ENCODE measurements around the gene SCG3. TPM values are rescaled to one million over a fixed set of nuclear protein-coding genes. Genes with fewer than 3 reads are reported as not detected.
"Not testable (repeated sequence)": the region's sequence is repeated elsewhere in the genome, so short reads cannot be mapped to it uniquely, and the experiment has no call there.

SCG3 gene
- total RNA-seq, 1 donor from 2014 or later, result not detected

GRCh38 chr15:51649659-51650521 is 31.4 kb upstream of the SCG3 start:
- Mint-ChIP-seq H3K27ac (ENCODE audit: unreplicated experiment) (no peak overlapping the region), H3K4me3 (ENCODE audit: unreplicated experiment) (no peak overlapping the region), H3K4me1 (ENCODE audit: unreplicated experiment) (no peaks in the 10 kb centered on the region), H3K36me3 (ENCODE audit: unreplicated experiment) (no peaks in the 10 kb centered on the region), H3K27me3 (ENCODE audit: unreplicated experiment) (peaks cover 40% of the 10 kb centered on the region), H3K9me3 (ENCODE audit: unreplicated experiment) (no peaks in the 10 kb centered on the region)
- peak; percentile 82 for TF ChIP-seq CTCF (IDR thresholded peaks at IDR 0.05)
- DNase-seq (ENCODE audit: extremely low spot score, unreplicated experiment), result no peak

- H3K4me1 Mint-ChIP-seq (ENCODE audit: unreplicated experiment), result no peaks in the 10 kb centered on the region
- H3K36me3 Mint-ChIP-seq (ENCODE audit: unreplicated experiment), result no peaks in the 10 kb centered on the region
- no peak overlapping the region for H3K27ac Mint-ChIP-seq (ENCODE audit: unreplicated experiment)
- no peak overlapping the region for H3K4me3 Mint-ChIP-seq (ENCODE audit: unreplicated experiment)
- DNase-seq (ENCODE audit: extremely low spot score, unreplicated experiment), result no peak
- no peak for TF ChIP-seq CTCF (IDR thresholded peaks at IDR 0.05)
- peaks cover 33% of the 10 kb centered on the region for H3K27me3 Mint-ChIP-seq (ENCODE audit: unreplicated experiment)
- H3K9me3 Mint-ChIP-seq (ENCODE audit: unreplicated experiment), result no peaks in the 10 kb centered on the region
Measured at GRCh38 chr15:51652084-51652668, 29.1 kb upstream of the SCG3 start.

- not testable (repeated sequence) for H3K4me3 Mint-ChIP-seq (ENCODE audit: unreplicated experiment); H3K27ac Mint-ChIP-seq (ENCODE audit: unreplicated experiment); H3K36me3 Mint-ChIP-seq (ENCODE audit: unreplicated experiment); H3K4me1 Mint-ChIP-seq (ENCODE audit: unreplicated experiment); H3K9me3 Mint-ChIP-seq (ENCODE audit: unreplicated experiment); DNase-seq (ENCODE audit: extremely low spot score, unreplicated experiment)
- H3K27me3 Mint-ChIP-seq (ENCODE audit: unreplicated experiment), result peaks cover 36% of the 10 kb centered on the region
Measured at GRCh38 chr15:51655401-51656057, 25.8 kb upstream of the SCG3 start.

- no peaks in the 10 kb centered on the region for H3K9me3 Mint-ChIP-seq (ENCODE audit: unreplicated experiment)
Measured at GRCh38 chr15:51658664-51659063, 22.6 kb upstream of the SCG3 start.

GRCh38 chr15:51661072-51661471 is 20.2 kb upstream of the SCG3 start:
- DNase-seq (ENCODE audit: extremely low spot score, unreplicated experiment), result no peak
- H3K4me3 Mint-ChIP-seq (ENCODE audit: unreplicated experiment), result no peak overlapping the region
- no peaks in the 10 kb centered on the region for H3K4me1 Mint-ChIP-seq (ENCODE audit: unreplicated experiment)
- no peaks in the 10 kb centered on the region for H3K9me3 Mint-ChIP-seq (ENCODE audit: unreplicated experiment)
- peaks cover 44% of the 10 kb centered on the region for H3K27me3 Mint-ChIP-seq (ENCODE audit: unreplicated experiment)
- no peak overlapping the region for H3K27ac Mint-ChIP-seq (ENCODE audit: unreplicated experiment)
- no peak for TF ChIP-seq CTCF (IDR thresholded peaks at IDR 0.05)
- no peaks in the 10 kb centered on the region for H3K36me3 Mint-ChIP-seq (ENCODE audit: unreplicated experiment)

More at GRCh38 chr15:51658664-51659063, 22.6 kb upstream of the SCG3 start:
- Mint-ChIP-seq H3K36me3 (ENCODE audit: unreplicated experiment) (no peaks in the 10 kb centered on the region), H3K4me3 (ENCODE audit: unreplicated experiment) (no peak overlapping the region), H3K27me3 (ENCODE audit: unreplicated experiment) (peaks cover 41% of the 10 kb centered on the region), H3K27ac (ENCODE audit: unreplicated experiment) (no peak overlapping the region), H3K4me1 (ENCODE audit: unreplicated experiment) (no peaks in the 10 kb centered on the region)
- no peak for TF ChIP-seq CTCF (IDR thresholded peaks at IDR 0.05)
- no peak for DNase-seq (ENCODE audit: extremely low spot score, unreplicated experiment)
